GM12891 (cell line): Measurements from ENCODE around the gene WTAP.
"Not testable (repeated sequence)": the region's sequence is repeated elsewhere in the genome, so short reads cannot be mapped to it uniquely, and the experiment has no call there.

Source experiments
- DNase-seq: peaks from one replicate; pipeline ENCODE4 v3.0.0; 2011; ENCODE audit warnings: low spot score; ENCODE audit not compliant: insufficient read length
- FAIRE-seq: peaks from 2 replicates; lab custom pipeline; 2011; peaks lifted over from hg19 to GRCh38; lab: Jason Lieb, UNC
- PAX5 ChIP-seq: IDR thresholded peaks from 2 replicates; pipeline ENCODE4 v1.6.1; 2011; ENCODE audit warnings: low read length, moderate library complexity, mild to moderate bottlenecking; ENCODE audit not compliant: insufficient read depth, severe bottlenecking
- POLR2A ChIP-seq: IDR thresholded peaks from 2 replicates; pipeline ENCODE4 v1.6.1; 2011; ENCODE audit warnings: low read depth, low read length, control low read depth
- POLR2AphosphoS5 ChIP-seq: IDR thresholded peaks from 2 replicates; pipeline ENCODE4 v1.6.1; 2011; ENCODE audit warnings: low read depth, low read length, control low read depth
- POU2F2 ChIP-seq: IDR thresholded peaks from 2 replicates; pipeline ENCODE4 v1.6.1; 2011; ENCODE audit warnings: low read depth, mild to moderate bottlenecking, control low read depth, low read length, moderate library complexity
- SPI1 ChIP-seq: IDR thresholded peaks from 2 replicates; pipeline ENCODE4 v1.6.1; 2011; ENCODE audit warnings: low read depth, low read length, control low read depth
- TAF1 ChIP-seq: IDR thresholded peaks from 2 replicates; pipeline ENCODE4 v1.6.1; 2011; ENCODE audit warnings: low read depth, low read length, control low read depth

WTAP gene

DNA sequence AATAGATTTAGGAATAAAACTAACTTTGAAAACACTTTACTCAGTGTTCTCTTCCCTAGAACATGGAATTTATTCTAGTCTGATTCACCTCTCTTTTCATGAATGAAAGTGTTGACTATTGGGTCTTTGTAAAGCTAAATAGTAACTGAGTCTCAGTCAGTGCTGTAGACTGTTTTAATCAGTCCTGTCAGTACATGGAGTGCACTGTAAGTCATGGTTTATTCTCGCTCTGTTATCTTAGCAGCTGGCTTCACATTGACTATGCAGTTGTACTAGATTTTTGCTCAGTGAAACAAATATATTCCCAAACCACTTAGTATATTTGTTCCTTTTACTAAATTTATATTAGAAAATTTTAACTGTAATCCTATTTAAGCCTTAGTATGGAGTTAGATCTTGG is 19.5 kb downstream of the WTAP start:
- FAIRE-seq, result peak; percentile 23
- no peak for TF ChIP-seq TAF1
- no peak for TF ChIP-seq SPI1
- TF ChIP-seq POLR2A, result no peak
- no peak for TF ChIP-seq POU2F2
- TF ChIP-seq POLR2AphosphoS5, result no peak
- TF ChIP-seq PAX5, result no peak
- no peak for DNase-seq

DNA sequence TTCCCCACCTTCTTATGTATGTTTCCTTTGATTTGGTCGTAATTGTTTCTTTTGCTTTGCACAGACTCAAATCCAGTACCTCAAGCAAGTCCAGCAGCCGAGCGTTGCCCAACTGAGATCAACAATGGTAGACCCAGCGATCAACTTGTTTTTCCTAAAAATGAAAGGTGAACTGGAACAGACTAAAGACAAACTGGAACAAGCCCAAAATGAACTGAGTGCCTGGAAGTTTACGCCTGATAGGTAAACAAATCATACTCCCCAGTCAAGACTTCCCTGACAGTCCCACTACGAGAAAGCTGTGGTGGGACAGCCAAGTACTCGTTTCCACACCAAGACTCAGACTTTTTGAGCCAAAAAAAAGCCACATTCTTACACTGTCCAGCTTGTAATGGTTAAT is 20.8 kb downstream of the WTAP start:
- peak; percentile 87 for FAIRE-seq
- not testable (repeated sequence) for DNase-seq

DNA sequence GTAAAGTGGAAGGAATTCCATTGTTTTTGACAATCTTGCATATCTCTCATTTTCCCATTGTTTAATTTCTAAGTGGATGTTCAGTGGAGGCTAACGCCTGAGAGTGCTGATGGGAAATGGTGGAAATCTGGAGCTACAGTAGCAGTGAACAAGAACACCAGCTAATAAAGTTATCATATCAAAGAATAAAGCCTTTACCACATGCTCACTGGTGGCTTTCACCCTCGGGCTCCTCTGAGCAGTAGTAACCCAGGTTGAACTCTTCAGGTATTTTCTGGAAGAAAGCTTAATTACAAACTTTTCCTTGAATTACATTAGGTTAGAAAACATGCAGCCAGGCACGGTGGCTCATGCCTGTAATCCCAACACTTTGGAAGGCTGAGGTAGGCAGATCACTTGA is 24.1 kb downstream of the WTAP start:
- no peak for FAIRE-seq
- TF ChIP-seq SPI1 (no peak), PAX5 (no peak), POLR2AphosphoS5 (no peak), TAF1 (no peak), POLR2A (no peak), POU2F2 (no peak)
- no peak for DNase-seq

DNA sequence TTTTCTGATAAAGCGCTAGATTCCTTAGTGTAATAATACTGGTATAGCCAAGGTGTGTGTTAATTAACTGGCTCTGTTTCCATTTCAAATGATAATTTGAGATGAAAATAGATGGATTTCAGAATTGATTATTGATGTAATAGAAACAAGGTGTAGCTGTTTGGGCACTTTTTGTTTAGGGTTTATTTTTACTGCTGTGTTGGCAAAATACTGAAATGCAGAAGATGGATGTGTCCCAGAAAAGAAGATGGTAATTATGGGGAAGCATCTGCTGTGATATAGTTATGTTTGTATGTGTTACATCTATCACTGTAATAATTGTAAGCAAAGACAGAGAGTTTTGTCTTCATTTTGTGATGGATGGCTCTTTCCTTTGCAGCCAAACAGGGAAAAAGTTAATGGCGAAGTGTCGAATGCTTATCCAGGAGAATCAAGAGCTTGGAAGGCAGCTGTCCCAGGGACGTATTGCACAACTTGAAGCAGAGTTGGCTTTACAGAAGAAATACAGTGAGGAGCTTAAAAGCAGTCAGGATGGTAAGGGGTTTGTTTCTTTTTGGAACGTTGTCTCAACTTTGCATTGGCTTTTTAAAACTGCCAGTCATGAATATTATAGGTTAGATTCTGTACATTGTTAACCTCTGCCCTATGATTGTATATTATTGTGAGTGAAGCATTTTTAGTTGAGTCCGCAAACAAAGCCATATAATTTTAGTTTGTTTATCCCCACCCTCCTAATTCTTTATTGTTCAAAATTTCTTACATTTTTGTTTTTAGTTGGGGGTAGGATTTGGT is 26.0 kb downstream of the WTAP start:
- no peak for TF ChIP-seq POLR2A
- TF ChIP-seq TAF1, result no peak
- TF ChIP-seq POU2F2, result no peak
- no peak for TF ChIP-seq SPI1
- TF ChIP-seq POLR2AphosphoS5, result no peak; the same call in 1 of the 2 replicates
- TF ChIP-seq PAX5, result no peak
- FAIRE-seq (no peak), DNase-seq (no peak)

DNA sequence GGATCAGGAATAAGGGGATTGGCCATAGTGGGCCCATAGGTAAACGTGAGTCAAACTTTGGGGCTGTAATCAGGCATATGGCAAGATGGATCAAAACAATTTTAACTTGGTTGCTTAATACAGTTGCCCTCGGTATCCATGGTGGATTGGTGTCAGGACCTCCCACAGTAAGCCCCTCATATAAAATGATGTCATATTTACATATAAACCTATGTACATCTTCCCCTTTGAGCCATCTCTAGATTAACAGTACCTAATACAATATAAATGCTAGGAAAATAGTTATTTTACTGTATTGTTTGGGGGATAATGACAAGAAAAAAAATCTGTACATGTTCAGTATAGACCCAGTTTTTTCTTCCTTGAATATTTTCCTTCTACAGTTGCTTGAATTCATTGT is 27.1 kb downstream of the WTAP start:
- FAIRE-seq (no peak), DNase-seq (no peak)
- TF ChIP-seq POLR2AphosphoS5 (no peak), PAX5 (no peak), POU2F2 (no peak), SPI1 (no peak), POLR2A (no peak), TAF1 (no peak)

DNA sequence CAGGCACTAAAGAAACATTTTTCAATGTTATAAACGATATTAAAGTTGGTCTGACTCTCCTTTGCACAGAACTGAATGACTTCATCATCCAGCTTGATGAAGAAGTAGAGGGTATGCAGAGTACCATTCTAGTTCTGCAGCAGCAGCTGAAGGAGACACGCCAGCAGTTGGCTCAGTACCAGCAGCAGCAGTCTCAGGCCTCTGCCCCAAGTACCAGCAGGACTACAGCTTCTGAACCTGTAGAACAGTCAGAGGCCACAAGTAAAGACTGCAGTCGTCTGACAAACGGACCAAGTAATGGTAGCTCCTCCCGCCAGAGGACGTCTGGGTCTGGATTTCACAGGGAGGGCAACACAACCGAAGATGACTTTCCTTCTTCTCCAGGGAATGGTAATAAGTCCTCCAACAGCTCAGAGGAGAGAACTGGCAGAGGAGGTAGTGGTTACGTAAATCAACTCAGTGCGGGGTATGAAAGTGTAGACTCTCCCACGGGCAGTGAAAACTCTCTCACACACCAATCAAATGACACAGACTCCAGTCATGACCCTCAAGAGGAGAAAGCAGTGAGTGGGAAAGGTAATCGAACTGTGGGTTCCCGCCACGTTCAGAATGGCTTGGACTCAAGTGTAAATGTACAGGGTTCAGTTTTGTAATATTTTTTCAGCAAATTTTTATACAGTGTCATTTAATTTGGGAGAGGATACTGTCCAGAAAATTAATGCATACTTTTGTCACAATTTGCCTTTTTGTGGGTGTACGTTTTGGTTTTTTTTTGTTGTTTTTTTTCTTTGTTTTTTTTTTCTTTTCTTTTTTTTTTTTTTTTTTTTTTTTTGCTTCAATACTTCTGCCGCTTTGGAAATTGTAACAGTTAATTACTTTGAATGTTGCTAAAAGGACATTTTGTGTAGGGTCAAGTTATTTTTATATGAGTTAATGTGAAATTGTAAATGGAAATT is 27.9 kb downstream of the WTAP start:
- FAIRE-seq, result no peak
- TF ChIP-seq POLR2AphosphoS5 (peak; percentile 51; the same call in 1 of the 2 replicates), TAF1 (no peak)
- no peak for DNase-seq

DNA sequence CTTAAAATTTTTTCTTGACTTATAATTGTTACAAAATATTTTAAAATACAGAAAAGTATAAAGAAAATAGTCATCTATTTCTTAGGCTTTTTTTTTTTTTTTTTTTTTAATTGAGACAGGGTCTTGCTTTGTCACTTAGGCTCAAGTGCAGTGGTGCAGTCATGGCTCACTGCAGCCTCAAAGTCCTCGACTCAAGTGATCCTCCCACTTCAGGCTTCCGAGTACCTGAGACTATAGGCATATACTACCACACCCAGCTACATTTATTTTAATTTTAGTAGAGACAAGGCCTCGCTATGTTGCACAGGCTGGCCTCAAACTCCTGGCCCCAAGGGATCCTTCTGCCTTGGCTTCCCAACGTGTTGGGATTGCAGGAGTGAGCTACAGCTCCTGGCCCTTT is 29.2 kb downstream of the WTAP start:
- no peak for FAIRE-seq
- no peak for DNase-seq
- no peak for TF ChIP-seq TAF1
- no peak for TF ChIP-seq POLR2A
- no peak for TF ChIP-seq SPI1
- no peak for TF ChIP-seq PAX5
- TF ChIP-seq POLR2AphosphoS5, result no peak
- no peak for TF ChIP-seq POU2F2

DNA sequence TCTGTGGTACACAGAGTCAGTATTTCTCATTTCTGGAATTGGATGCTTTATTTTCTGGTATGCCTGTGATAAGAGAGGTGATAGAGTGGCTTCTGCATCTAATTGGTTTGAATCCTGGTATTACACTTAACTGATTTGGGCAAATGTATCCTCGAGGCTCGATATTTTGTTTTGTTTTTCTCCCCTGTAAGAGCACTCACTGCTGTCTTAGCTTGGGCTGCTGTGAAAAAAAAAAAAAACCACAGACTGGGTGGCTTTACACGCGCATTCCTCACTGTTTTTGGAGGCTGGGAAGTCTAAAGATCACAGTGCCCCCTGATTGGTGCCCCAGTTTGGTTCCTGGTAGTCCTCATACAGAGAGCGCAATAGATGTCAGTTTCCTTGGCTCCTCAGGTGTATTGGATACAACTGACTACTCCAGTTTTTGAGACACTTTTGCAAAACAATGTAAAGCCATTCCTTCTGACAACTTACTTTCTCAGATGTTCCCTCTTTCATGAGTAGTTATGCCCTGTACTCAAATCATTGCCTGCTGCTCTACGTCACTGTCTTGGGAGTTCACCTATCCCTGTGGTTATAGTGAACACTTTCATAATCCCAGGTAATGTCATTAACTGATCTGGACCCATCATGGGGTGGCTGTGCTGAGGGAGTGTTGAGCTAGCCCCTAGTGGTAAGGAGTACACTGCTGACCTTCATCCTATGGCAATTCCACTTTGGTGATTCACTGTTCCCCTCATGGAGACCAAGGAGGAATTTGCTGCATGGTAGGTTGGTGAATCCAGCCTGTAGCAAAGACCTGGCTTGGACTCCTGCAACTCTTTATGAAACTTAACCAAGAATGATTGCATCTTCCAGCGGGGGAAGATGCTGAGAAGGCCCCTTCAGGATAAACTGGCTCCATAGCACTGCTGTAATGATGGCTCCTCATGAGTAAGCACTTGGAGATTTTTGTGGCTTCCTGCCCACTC is 31.0 kb downstream of the WTAP start:
- TF ChIP-seq TAF1 (no peak), POLR2AphosphoS5 (peak; percentile 69; the same call in 1 of the 2 replicates)
- DNase-seq (no peak), FAIRE-seq (peak; percentile 54)

DNA sequence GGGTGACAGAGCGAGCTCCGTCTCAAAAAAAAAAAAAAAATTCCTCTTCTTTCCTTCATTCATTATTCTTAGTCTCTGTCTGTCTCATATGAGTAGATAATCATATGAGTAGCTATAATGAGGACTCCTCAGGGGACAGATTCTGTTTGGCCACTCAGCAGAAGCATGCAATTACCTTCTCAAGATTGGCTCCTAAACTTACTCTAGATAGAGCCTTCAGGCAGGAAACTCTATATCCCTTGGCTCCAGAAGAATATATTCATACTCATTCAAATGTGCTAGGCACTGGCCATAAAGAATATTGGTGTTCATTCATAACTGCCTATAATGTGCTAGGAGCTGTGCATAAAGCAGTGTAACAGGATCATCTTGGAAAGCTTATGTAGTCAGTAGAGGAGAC is 32.3 kb downstream of the WTAP start:
- TF ChIP-seq TAF1 (no peak), PAX5 (no peak)
- FAIRE-seq (no peak), DNase-seq (no peak)
